HG02763 (cell line): ENCODE data around the gene RFPL3.
"Not testable (repeated sequence)": the region's sequence is repeated elsewhere in the genome, so short reads cannot be mapped to it uniquely, and the experiment has no call there.

Experiments
- ATAC-seq: cut with Tn5 transposase; IDR thresholded peaks from one replicate; pipeline ENCODE4 v1.9.1; 2021; ENCODE audit warnings: mild to moderate bottlenecking, moderate library complexity; ENCODE audit not compliant: unreplicated experiment

Gene RFPL3

DNA sequence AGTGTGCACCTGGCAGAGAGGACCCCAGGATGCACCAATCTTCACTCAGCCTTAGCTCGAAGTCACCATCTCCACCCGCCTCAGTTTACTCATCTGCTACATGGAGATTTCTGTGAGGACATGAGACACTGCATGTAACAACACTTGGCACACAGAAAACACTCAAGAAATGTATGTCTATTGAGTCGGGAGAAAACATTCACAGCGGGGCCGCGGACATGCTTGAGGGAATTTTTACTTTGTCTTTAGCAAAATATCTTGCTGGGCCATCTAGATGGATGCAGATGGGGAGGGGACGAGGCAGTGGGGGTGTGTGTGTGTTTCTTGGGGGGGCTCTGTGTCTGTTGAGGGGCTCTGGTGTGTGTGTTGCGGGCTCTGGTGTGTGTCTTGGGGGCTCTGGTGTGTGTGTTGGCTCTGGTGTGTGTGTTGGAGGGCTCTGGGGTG lies 28.4 kb upstream of the RFPL3 start:
- no peak for ATAC-seq

DNA sequence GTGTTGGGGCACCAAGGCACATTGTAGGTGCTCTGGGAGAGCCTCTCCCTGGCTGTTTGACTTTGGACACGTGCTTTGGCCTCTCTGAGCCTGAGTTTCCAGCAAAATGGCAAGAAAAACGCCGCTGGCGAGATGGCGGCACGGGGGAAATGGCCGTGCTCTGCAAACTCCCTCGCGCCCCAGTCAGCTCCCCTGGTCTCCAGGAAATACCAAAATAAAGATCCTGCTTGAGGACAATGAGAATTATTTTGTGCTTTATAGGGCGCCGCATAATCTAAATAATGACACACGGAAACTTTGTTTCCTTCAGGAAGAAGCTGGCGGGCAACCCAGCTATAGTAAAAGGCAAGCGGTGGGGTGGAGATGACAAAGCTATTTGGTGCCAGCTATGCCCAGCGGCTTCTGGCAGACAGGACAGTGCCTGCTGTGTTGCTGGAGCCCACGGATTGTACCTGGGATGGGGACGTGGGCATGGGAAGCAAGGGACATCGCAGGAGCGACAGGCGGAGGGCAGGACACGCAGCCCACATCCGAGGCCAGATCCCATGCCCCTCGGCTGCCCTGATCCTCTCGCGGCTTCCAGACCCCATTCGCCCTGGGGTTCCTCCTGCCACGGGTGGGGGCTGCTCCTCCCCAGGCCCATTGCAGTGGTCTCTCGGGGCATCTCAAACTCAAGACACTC lies 26.3 kb upstream of the RFPL3 start:
- no peak for ATAC-seq

DNA sequence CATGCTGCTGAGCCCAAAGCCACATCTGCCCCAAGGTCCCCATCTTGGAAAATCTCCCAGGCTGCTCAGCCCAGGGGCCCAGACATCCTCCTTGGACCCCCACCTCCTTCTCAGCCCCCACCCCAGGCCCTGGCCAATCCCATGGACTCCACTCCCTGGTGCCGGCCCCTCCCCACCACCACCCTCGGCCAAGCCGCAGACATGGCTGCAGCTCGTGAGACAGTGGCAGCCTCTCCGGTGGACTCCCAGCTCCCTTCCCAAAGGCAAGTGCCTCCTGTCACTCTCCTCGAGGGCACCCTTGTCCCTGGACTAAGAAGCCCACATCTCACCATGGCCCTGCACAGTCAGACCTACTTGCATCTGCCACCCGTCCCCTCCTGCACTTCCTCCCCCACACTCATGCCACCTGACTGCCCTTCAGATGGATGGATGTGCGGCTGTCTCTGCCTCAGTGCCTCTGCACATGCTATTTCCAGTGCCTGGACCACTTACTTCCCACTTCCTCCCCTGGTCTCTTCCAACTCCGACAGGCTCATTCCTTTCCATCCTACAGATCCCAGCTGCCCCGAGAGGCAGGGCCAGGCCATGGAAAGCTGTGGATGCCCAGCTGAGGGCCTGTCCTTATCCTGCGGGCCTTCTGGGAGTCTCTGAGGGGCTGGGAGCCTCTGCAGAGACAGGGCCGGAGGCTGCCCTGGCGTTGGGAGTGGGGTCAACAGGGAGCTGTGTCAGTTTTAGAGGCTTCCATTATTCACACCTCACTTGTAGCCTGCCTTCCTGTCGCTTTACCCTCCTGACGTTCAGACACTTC lies 25.5 kb upstream of the RFPL3 start:
- no peak for ATAC-seq

DNA sequence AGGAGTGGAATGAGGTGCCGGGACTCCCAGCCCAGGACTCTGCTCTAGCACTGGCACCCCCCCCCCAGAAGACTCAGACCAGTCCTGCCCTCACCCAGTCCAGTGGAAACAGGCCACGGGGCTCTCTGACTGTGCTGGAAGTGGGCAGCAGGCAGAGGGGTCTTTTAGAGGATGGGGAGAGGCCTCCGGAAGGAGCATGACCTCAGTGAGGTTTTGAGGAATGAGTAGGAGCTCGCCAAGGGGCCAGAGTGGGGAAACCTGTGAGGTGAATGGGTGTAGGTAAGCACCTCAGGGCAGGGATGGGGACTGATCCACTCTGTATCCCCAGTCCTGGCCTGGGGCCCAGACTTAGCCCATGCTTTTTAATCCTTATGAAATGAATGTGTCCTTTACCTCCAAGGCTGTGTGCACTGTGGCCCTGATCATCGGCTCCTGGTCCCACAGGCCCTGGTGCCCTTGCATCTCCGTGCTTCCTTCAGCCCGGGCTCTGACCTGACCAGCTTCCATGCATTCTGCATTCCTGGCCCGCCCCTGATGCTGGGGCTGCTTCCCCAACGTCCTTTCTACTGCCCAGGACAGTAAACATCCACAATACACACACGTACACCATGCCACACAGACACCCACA lies 24.4 kb upstream of the RFPL3 start:
- no peak for ATAC-seq

DNA sequence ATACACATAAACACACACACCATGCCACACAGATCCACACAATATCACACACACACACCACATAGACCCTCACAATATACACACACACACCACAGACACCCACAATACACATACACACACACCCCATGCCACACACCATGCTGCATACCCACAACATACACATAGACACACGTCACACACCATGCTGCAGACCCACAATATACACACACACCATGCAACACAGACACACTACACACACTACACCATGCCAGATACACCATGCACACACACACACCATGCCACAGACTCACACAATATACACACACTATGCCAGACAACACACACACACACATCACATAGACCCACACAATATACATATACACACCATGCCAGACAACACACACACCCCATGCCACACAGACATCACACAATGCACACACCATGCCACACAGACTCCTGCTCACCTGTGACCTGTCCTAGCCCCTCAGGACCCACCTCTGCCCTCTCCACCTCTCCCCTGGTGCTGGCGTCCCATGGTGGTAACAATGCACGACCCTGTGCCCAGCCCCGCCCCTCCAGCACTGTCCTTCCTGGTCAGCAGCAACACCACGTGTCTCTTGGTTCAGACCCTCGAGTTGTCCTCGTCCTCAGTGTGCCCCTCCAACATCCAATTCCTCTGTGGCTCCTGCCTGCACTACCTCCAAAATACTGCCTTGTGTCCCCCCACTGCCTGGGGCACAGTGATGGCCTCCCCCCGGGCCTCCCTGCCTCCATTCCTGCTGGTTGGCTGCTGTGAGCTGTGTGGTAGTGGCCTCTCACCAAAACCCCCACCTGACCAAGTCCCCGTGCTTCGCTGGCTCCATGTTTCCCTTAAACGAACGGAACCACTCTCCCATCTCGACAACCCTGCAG lies 23.7 kb upstream of the RFPL3 start:
- no peak for ATAC-seq

DNA sequence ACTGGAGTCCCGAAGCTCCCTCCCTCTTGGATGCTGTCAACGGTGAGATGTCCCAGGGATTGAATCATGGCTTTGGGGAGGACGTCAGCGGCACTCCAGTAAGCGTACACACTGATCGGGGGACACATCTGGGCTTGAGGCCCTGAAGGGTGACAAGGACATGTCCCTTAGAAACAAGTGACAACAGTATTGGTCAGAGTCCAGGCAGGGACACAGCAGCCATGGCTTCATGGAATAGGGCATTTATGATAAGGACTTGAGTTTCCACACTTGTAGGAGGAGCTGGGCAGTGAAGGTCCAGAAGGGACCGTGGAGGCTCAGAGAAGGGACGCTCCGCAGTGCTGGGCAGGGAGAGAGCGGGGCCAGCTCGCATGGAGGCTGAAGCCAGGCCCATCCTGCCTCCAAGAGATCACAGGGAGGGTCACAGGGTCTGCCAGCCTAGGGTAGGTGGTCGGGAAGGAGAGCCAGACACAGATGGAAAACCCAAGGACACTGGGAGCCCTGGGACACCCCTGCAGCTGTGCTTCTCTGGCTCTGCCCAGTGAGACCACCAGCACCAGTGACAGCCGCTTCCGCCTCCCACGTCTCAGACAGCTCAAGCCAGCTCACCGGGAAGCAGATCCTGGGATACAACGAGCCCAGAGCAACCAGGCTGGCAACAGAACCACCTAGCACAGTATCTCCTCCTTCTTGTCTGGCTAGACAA lies 22.9 kb upstream of the RFPL3 start:
- ATAC-seq, result no peak

DNA sequence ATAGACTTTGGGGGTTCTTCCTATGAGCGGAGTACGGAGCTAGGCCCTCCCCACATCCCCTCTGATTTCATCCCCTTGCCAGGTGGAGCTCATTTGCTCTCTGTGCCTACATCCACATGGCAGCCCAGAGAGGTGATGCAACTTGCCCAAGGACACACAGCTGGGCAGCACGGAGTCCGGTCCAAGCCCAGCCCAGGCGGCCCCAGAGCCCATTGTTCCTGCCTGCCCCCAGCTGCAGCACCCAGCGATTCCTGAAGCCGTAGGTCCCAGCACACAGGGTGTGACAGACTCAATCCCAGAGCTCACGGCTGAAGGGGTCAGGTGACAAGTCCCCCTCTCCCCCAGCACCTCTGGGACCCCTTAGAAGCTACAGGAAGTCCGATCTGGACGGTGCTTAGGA lies 22.2 kb upstream of the RFPL3 start:
- ATAC-seq, result no peak

DNA sequence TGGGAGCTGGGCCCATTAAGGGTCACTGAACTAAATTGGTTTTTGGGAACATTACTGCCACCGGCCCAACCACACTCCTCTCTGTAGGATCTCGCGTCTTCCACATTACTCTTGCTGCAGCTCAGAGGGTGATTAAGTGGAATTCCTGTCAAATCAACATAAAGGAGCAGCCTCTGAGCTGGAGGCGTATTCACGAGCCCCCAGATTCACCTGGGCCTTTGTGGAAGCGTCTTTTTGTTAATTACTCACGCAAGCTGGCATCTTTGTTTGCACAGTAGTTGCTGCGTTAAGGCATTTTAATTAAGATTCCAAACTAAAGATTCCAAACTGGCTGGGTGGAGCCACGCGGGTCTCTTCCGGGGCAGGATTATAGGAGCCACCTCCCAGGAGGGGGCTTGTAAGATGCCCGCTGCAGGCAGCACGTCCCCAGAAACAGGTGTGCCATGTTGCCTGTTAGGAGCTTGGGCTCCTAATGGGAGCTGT lies 21.5 kb upstream of the RFPL3 start:
- no peak for ATAC-seq

DNA sequence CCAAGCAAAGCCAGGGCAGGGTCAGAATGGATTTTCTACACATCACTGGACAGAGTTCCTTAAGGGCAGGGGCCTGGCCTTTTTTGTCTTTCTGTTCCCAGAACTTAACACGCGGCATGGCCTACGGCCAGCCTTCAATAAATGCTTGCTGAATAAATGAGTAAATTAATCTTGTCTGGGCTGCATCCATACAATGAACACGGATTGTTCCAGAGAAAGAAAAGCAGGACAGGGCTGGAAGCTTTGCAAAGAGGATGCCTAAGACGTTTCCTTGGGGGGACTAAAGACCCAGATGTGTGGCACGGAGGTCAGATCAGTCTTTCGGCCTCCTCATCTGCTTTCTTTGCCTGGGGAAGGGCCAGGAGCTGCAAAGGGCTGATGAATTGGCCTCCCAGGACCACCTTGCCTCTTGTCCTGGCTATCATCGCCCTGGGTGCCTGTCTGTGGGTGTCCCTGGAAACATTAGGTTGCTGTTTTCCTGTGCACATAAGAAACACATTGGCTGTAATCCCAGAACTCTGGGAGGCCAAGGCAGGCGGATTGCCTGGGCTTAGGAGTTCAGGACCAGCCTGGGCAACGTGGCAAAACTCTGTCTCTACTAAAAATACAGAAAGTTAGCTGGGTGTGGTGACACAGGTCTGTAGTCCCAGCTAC lies 20.8 kb upstream of the RFPL3 start:
- ATAC-seq, result no peak

DNA sequence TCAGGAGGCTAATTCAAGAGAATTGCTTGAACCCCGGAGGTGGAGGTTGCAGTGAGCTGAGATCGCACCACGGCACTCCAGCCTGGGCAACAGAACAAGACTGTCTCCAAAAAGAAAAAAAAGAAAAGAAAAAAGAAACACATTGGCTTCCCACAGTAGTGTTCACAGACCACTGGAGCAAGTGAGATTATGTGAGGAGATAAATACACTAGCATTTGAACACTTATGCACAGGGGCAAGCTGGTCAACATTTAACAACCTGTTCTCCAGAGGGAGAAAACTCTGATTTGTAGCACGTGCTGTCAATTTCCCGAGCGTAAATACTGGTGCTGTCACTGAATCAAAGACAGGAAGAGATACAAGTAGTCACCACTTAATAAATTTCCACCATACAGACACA lies 20.2 kb upstream of the RFPL3 start:
- ATAC-seq, result not testable (repeated sequence)

DNA sequence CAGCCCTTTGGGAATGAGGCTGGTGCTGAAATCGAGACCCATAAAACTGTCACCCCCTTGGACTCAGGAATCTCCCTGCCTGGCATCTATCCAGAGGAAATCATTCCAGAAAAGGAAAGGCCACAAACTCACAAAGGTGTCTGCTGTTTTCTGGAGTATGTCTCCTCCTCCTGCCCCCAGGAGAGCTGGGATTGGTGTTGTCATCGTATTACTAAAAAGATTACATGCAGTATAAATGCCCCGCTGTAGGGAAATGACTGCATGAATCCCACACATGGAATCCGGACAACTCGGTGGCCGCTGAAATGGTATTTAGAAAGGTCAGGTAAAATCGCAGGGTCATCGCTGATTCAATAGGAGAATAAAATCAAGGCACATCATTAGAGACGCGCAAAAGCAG lies 18.9 kb upstream of the RFPL3 start:
- no peak for ATAC-seq

DNA sequence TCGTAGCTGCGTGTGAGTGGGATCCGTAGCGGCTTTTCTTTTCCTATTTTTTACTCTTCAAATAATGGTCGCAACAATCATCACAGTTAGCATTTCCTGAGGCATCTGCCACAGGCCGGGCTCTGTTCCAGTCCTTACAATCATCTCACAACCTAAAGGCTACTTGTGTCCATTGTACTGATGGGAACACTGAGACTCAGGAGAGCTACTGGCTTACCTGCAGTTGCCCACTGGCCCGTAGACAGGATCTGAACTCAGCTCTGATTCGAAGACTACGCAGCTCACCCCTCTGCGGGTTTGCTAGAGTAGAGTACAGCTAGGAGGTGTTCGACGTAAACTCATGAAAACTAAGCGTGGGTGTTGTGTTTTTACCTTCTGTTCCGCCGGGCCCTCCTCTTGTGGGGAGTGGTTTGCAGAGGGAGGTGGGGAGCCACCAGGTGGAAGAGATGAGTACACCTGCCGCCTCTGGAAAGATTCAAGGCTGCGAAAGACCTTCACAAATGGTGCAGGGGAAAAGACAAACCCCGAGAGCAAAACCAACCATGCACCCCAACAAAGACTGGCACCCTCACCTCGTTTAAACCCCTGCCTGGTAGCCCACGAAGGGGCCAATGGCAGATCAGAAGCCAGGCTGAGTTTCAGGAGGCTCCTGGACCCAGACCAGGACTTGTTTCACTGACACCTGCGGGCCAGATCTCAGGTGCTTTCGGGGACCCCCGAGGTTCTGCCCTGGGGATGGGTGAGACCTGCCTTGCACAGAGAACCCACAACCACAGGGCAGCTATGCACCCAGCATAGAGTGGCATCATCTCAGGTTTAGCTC lies 18.3 kb upstream of the RFPL3 start:
- ATAC-seq, result no peak

DNA sequence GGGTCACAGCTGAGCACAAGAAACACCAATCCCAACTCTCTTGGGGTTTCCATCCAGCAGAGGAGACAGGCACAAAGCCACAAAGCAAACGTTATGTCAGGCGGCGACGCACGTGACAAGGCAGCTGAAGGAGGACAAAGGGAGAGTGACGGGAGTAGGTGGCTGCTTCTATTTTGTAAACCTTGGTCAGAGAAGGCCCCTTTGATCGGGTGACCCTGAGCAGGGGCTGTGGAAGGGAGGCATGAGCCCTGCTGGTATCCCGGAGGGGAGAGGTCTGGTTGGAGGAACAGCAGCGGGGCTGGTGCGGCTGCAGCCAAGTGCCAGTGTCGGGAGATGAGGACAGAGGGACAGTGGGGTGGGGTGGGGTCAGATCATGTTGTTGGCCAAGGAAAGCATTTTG lies 17.3 kb upstream of the RFPL3 start:
- no peak for ATAC-seq

DNA sequence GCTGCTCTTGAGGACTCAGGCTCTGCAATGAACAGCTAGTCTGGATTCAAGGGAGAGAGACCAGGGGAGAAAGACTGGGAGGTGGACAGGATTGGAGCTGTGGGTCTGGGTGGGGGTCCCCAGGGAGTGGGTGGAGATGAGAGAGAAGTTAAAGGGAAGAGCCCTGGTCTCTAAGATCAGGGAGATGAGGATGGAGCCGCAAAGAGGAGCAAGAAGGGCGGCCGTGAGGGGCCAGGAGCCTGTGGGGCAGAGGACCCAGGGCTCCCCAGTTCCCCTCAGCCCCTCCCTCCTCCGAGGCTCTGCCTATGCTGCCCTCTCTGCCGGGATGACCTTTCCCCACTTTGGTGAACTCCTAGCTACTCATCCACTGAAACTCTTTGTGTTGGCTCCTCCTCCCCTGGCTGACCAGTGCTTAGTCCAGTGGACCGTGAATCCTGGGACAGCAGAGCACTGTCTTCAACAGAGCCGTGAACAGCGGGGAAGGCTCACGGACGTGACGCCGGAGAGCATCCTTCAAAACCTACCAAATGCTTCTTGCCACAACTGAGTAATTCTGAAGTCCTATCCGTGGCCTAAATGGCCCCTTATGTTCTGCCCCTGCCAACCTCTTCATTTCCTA lies 16.4 kb upstream of the RFPL3 start:
- ATAC-seq, result no peak

DNA sequence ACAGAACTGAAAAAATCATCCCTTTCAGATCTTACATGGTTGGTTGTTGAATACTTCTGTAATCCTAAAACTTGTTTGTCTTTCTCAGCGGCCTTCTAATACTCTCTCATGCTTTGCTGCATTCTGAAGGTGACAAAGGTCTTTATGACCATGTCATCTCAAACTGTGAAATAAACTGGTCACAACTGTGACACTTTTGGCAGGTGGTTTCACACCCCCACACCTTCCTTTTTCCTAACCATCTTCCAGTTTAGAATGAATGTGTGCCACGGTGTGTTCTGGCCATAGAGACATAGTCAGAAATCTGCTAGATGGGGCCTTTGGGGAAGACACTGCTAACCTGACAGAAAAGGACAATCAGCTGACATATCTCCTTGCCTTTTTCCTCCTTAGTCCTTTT lies 14.7 kb upstream of the RFPL3 start:
- ATAC-seq, result no peak

DNA sequence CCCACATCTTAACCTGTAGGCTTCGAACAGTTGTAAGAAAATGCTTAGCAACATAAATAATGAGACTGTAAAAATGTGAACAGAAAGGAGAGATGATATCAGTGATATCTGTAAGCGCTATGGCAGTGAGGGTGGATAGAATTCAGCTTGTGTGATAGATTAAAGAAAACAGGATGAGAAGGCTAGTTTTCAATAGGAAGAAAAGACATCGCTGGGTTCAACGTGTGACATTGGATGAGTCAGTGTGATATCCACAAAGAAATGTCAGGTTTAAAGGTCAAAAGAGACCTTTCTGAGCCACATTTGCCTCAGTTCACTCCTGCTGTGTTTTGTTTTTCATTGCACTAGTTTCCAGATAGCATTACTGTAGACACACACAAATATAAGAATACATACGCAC lies 13.7 kb upstream of the RFPL3 start:
- no peak for ATAC-seq

DNA sequence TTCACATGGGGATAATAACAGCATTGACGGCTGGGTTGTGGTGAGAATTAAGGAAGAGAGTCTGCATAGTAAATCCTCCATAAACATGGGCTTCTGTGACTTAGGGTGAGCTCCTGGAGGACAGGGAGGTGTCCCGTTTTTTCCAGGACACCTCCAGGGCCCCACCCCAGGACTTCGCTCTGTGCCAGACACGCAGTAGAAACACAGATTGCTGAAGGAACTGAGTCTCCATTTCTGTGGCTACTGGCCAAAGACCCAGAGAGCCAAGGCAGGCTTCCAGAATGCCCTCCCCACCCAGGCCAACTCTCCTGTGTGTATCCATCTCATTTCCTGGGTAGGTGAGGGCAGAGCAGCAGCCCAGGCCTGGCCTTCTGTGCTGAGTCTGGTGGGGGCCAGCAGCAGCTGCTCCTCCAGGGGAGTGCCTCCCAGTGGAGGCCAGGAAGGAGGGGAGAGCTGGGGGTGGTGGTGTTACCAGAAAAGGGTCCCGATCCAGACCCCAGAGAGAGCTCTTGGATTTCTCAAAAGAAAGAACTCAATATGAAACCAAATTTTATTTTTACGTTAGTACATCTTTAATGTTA lies 9.5 kb upstream of the RFPL3 start:
- no peak for ATAC-seq

DNA sequence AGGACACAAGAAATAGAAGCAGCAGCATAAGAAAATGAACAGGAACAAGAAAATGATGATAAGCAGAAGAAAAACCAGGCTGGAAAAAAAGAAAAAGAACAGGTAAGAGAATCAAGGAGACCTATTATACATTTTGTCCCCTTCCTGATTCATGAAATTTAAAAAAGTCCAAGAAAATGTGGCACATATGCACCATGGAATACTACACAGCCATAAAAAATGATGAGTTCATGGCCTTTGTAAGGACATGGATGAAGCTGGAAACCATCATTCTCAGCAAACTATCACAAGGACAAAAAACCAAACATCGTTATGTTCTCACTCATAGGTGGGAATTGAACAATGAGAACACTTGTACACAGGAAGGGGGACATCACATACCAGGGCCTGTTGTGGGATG lies 5.8 kb upstream of the RFPL3 start:
- ATAC-seq, result not testable (repeated sequence)
